Fibroblast of skin of back (primary cell): ENCODE data around the gene POU4F2.
"Not testable (repeated sequence)": the region's sequence is repeated elsewhere in the genome, so short reads cannot be mapped to it uniquely, and the experiment has no call there.

Experiments used
- DNase-seq: peaks from one replicate; pipeline ENCODE4 v3.0.0-alpha.2; 2013

POU4F2 gene

GRCh38 chr4:146654687-146655520 lies 16.2 kb downstream of the POU4F2 start:
- peak; percentile 21 for DNase-seq

GRCh38 chr4:146655521-146655856 lies 16.8 kb downstream of the POU4F2 start:
- DNase-seq: no peak

- no peak for DNase-seq
Measured at GRCh38 chr4:146661367-146661766, 22.7 kb downstream of the POU4F2 start.

- not testable (repeated sequence) for DNase-seq
Measured at GRCh38 chr4:146663968-146664311, 25.2 kb downstream of the POU4F2 start.

GRCh38 chr4:146674829-146675570 lies 36.3 kb downstream of the POU4F2 start:
- no peak for DNase-seq
